Measurements from ENCODE around the gene KCNK1. TPM values are rescaled to one million over a fixed set of nuclear protein-coding genes. Genes with fewer than 3 reads are reported as not detected.

Gene KCNK1
- polyA plus RNA-seq, 1 of the 3 experiments (the other 2 are of a cell fraction), result 10.6 TPM

DNA sequence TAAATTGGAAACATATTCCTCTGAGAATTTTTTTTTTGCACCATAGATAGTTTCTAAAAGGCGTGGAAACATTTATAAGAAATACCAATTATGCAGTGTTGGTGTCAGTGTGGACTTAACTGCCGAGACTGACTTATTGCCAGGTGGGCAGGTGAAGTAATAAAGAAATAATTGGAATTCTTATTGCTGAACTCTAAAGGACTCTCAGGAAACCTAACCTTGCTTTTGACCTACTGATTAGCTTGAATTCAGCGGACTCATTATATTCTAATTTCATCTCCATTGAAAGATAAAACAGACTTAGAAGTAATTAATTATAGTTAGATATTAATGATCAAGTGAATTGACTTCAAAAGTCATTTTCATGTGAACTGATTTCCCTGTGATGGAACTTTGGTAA lies 26.3 kb downstream of the KCNK1 start:
- WGBS (ENCODE audit: low lambda C conversion rate), result 95% methylated on average over 3 of the region's 3 CpGs
- POLR2A ChIA-PET, result no interaction called here

More for the DNA sequence above, 26.3 kb downstream of the KCNK1 start:
- Histone ChIP-seq H3K4me1 (ENCODE audit: control insufficient read depth in 1 of 2, insufficient read depth in 2 of 2, low read depth in 1 of 2, low read length in 1 of 2) (peaks cover 0 to 5% of the 10 kb centered on the region in 2 experiments; a peak in 1 of 4 replicates), H3K9me2 (no peaks in the 10 kb centered on the region), H2AFZ (ENCODE audit: low read depth) (no peak overlapping the region), H3K27me3 (ENCODE audit: insufficient read depth) (no peaks in the 10 kb centered on the region), H4K20me1 (ENCODE audit: insufficient read depth) (no peaks in the 10 kb centered on the region), H3K4me3 (ENCODE audit: low read depth in 2 of 2, low read length in 1 of 2) (no peak overlapping the region), H3K79me2 (ENCODE audit: insufficient read depth) (no peaks in the 10 kb centered on the region), H3K27ac (ENCODE audit: low read depth in 2 of 2, low read length in 1 of 2) (no peak overlapping the region), H3F3A (replicated peaks; ENCODE audit: insufficient read depth) (no peaks in the 10 kb centered on the region), H3K9me3 (no peaks in the 10 kb centered on the region), H3K9ac (no peak overlapping the region), H3K4me2 (no peak overlapping the region), H3K36me3 (replicated peaks in 1 of 2; ENCODE audit: control insufficient read depth in 1 of 2, insufficient read depth in 2 of 2, low read length in 1 of 2) (no peaks in the 10 kb centered on the region)
- CTCF ChIA-PET, result no interaction called here
- DNase-seq, result no peak
- TF ChIP-seq TAF1 (IDR thresholded peaks at IDR 0.05; ENCODE audit: borderline replicate concordance, low read depth, low read length) (no peak), EP300 (IDR thresholded peaks at IDR 0.05; ENCODE audit: borderline replicate concordance in 1 of 2, low read depth in 1 of 2, low read length in 1 of 2) (no peak), RCOR1 (IDR thresholded peaks at IDR 0.05; ENCODE audit: low read length) (no peak), GATA2 (CRISPR knock-in tag; IDR thresholded peaks at IDR 0.05) (no peak), SMC3 (IDR thresholded peaks at IDR 0.05; ENCODE audit: low read depth, low read length) (no peak), FOXJ3 (CRISPR knock-in tag; IDR thresholded peaks at IDR 0.05) (no peak), NFIC (IDR thresholded peaks at IDR 0.05; ENCODE audit: borderline replicate concordance) (no peak), SIN3A (IDR thresholded peaks at IDR 0.05; ENCODE audit: borderline replicate concordance, low read depth, low read length) (no peak)
- TF ChIP-seq, protein P1, sequence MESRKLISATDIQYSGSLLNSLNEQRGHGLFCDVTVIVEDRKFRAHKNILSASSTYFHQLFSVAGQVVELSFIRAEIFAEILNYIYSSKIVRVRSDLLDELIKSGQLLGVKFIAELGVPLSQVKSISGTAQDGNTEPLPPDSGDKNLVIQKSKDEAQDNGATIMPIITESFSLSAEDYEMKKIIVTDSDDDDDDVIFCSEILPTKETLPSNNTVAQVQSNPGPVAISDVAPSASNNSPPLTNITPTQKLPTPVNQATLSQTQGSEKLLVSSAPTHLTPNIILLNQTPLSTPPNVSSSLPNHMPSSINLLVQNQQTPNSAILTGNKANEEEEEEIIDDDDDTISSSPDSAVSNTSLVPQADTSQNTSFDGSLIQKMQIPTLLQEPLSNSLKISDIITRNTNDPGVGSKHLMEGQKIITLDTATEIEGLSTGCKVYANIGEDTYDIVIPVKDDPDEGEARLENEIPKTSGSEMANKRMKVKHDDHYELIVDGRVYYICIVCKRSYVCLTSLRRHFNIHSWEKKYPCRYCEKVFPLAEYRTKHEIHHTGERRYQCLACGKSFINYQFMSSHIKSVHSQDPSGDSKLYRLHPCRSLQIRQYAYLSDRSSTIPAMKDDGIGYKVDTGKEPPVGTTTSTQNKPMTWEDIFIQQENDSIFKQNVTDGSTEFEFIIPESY (IDR thresholded peaks at IDR 0.05; ENCODE audit: borderline replicate concordance, low read depth), result no peak
- TF ChIP-seq, protein P2, sequence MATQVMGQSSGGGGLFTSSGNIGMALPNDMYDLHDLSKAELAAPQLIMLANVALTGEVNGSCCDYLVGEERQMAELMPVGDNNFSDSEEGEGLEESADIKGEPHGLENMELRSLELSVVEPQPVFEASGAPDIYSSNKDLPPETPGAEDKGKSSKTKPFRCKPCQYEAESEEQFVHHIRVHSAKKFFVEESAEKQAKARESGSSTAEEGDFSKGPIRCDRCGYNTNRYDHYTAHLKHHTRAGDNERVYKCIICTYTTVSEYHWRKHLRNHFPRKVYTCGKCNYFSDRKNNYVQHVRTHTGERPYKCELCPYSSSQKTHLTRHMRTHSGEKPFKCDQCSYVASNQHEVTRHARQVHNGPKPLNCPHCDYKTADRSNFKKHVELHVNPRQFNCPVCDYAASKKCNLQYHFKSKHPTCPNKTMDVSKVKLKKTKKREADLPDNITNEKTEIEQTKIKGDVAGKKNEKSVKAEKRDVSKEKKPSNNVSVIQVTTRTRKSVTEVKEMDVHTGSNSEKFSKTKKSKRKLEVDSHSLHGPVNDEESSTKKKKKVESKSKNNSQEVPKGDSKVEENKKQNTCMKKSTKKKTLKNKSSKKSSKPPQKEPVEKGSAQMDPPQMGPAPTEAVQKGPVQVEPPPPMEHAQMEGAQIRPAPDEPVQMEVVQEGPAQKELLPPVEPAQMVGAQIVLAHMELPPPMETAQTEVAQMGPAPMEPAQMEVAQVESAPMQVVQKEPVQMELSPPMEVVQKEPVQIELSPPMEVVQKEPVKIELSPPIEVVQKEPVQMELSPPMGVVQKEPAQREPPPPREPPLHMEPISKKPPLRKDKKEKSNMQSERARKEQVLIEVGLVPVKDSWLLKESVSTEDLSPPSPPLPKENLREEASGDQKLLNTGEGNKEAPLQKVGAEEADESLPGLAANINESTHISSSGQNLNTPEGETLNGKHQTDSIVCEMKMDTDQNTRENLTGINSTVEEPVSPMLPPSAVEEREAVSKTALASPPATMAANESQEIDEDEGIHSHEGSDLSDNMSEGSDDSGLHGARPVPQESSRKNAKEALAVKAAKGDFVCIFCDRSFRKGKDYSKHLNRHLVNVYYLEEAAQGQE (IDR thresholded peaks at IDR 0.05; ENCODE audit: low read depth, low read length), result no peak
- TF ChIP-seq, protein P3, sequence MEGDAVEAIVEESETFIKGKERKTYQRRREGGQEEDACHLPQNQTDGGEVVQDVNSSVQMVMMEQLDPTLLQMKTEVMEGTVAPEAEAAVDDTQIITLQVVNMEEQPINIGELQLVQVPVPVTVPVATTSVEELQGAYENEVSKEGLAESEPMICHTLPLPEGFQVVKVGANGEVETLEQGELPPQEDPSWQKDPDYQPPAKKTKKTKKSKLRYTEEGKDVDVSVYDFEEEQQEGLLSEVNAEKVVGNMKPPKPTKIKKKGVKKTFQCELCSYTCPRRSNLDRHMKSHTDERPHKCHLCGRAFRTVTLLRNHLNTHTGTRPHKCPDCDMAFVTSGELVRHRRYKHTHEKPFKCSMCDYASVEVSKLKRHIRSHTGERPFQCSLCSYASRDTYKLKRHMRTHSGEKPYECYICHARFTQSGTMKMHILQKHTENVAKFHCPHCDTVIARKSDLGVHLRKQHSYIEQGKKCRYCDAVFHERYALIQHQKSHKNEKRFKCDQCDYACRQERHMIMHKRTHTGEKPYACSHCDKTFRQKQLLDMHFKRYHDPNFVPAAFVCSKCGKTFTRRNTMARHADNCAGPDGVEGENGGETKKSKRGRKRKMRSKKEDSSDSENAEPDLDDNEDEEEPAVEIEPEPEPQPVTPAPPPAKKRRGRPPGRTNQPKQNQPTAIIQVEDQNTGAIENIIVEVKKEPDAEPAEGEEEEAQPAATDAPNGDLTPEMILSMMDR (IDR thresholded peaks at IDR 0.05), result no peak
- TF ChIP-seq, protein P4, sequence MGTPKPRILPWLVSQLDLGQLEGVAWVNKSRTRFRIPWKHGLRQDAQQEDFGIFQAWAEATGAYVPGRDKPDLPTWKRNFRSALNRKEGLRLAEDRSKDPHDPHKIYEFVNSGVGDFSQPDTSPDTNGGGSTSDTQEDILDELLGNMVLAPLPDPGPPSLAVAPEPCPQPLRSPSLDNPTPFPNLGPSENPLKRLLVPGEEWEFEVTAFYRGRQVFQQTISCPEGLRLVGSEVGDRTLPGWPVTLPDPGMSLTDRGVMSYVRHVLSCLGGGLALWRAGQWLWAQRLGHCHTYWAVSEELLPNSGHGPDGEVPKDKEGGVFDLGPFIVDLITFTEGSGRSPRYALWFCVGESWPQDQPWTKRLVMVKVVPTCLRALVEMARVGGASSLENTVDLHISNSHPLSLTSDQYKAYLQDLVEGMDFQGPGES (IDR thresholded peaks at IDR 0.05; ENCODE audit: low read depth, low read length), result no peak
